NCI-H2029 (cell line): ENCODE measurements around the gene SLC6A18.

Experiments
- DNase-seq: peaks from one replicate; lab custom pipeline; 2025; lab: John Stamatoyannopoulos, UW

SLC6A18 gene

DNA sequence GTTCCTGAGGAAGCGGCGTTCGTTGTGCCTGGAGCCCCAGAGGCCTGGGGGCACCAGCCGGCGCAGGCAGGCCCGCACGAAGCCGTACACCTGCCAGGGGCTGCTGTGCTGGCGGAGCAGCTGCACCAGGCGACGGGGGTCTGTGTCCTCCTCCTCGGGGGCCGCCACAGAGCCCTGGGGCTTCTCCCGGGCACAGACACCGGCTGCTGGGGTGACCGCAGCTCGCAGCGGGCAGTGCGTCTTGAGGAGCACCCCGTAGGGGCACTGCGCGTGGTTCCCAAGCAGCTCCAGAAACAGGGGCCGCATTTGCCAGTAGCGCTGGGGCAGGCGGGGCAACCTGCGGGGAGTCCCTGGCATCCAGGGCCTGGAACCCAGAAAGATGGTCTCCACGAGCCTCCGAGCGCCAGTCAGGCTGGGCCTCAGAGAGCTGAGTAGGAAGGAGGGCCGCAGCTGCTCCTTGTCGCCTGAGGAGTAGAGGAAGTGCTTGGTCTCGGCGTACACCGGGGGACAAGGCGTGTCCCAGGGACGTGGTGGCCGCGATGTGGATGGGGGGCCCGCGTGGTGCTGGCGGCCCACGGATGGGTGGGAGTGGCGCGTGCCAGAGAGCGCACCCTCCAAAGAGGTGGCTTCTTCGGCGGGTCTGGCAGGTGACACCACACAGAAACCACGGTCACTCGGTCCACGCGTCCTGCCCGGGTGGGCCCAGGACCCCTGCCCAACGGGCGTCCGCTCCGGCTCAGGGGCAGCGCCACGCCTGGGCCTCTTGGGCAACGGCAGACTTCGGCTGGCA lies 68.4 kb downstream of the SLC6A18 start:
- no peak for DNase-seq

DNA sequence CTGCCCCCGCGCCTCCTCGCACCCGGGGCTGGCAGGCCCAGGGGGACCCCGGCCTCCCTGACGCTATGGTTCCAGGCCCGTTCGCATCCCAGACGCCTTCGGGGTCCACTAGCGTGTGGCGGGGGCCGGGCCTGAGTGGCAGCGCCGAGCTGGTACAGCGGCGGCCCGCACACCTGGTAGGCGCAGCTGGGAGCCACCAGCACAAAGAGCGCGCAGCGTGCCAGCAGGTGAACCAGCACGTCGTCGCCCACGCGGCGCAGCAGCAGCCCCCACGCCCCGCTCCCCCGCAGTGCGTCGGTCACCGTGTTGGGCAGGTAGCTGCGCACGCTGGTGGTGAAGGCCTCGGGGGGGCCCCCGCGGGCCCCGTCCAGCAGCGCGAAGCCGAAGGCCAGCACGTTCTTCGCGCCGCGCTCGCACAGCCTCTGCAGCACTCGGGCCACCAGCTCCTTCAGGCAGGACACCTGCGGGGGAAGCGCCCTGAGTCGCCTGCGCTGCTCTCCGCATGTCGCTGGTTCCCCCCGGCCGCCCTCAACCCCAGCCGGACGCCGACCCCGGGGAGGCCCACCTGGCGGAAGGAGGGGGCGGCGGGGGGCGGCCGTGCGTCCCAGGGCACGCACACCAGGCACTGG lies 69.1 kb downstream of the SLC6A18 start:
- DNase-seq = no peak

DNA sequence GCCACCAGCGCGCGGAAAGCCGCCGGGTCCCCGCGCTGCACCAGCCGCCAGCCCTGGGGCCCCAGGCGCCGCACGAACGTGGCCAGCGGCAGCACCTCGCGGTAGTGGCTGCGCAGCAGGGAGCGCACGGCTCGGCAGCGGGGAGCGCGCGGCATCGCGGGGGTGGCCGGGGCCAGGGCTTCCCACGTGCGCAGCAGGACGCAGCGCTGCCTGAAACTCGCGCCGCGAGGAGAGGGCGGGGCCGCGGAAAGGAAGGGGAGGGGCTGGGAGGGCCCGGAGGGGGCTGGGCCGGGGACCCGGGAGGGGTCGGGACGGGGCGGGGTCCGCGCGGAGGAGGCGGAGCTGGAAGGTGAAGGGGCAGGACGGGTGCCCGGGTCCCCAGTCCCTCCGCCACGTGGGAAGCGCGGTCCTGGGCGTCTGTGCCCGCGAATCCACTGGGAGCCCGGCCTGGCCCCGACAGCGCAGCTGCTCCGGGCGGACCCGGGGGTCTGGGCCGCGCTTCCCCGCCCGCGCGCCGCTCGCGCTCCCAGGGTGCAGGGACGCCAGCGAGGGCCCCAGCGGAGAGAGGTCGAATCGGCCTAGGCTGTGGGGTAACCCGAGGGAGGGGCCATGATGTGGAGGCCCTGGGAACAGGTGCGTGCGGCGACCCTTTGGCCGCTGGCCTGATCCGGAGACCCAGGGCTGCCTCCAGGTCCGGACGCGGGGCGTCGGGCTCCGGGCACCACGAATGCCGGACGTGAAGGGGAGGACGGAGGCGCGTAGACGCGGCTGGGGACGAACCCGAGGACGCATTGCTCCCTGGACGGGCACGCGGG lies 69.9 kb downstream of the SLC6A18 start, which contains the start of gene TERT:
TSS of gene TERT (minus strand) at position 234 of the 815 bp plus-strand sequence. CDS start at position 155, 79 bp downstream.
- DNase-seq = no peak

DNA sequence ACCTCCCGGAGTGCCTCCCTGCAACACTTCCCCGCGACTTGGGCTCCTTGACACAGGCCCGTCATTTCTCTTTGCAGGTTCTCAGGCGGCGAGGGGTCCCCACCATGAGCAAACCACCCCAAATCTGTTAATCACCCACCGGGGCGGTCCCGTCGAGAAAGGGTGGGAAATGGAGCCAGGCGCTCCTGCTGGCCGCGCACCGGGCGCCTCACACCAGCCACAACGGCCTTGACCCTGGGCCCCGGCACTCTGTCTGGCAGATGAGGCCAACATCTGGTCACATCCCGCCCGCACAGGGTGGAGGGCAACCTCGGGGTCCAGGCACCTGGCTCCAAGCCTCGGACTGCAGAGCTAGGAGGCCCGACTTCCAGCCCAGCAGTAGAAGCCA lies 70.5 kb downstream of the SLC6A18 start:
- DNase-seq = no peak
